H54 (cell line): ENCODE results near the gene CNTN4.

Experiments
- DNase-seq: peaks from one replicate; pipeline ENCODE4 v3.0.0; 2011; ENCODE audit warnings: low spot score, mixed read lengths; ENCODE audit not compliant: insufficient read length
- FAIRE-seq: peaks from 3 replicates; lab custom pipeline; 2011; peaks lifted over from hg19 to GRCh38; lab: Jason Lieb, UNC
- POLR2A ChIP-seq: IDR thresholded peaks from 2 replicates; pipeline ENCODE4 v1.6.1; 2011; ENCODE audit warnings: low read depth, mild to moderate bottlenecking, low read length

CNTN4 gene

DNA sequence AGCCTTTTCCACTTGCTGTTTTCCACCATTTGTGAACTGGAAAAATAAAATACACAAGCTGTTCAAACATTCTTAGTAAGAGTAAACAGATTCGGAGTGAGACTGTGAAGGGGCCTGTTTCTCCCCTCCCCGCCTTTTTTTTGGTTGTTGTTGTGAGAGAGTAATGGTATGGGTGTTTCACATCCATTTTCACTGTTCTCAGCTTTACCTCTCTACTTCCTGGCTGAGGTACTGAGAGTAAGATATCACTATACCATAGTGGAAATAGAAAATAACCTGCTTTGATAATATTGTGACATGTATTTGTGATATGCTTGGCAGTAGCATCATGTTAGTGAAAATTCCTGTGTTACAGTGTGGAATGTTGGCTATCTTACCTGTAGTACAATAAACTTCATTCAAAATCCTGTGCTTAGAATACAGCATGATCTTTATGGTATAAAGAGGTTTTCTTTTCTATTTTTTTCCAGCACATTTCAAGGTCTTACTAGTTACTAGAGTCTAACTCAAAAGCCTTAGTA lies 12.0 kb downstream of the CNTN4 start:
- no peak for DNase-seq
- TF ChIP-seq POLR2A: no peak
- FAIRE-seq: no peak

DNA sequence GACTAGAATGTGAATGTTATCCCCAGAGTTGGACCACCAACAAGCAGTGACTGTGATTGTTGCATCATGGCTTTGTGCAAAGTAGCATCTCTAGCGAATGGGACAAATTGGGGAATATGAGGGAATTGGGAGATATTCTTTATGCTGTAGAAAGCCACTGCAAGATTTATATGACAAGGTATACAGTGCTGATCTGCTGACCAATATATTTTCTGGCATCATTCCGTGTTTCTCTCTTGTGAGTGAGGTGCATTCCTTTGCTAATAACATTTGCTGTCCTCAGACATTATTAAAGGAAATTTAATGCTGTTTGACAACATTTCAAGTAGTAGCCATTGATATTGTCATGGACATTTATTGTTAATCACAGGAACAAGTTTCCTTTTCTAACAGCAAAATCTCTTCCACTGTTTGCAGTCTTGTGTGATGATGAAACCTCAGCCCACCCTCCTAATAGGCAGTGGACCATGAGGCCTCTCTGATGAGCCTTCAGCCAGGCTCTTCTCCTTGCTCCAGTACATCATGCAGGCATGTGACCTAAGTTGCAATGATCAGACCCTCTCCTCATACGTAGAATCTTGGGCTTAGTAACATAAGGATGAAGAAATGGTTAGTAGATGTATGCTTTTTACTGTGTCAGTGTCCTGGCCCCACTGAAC lies 16.1 kb downstream of the CNTN4 start:
- DNase-seq: no peak
- no peak for TF ChIP-seq POLR2A
- FAIRE-seq: no peak

DNA sequence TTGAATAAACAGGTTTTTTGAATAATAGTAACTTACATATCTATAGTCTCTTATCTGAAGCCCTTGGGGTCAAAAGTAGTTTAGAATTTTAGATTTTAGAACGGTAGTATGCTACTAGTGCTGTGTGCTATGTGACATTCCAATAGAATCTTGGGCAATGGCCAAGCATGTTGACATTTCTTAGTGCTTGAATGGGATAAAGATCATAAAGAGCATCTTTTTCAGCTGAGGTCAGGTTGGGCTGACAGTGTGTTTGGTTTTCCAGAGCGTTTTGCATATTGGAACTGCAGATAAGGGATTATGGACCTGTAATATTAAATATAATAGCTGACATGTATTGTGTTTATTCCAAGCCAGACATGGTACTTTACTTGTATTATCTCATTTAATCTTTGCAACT lies 32.1 kb downstream of the CNTN4 start:
- no peak for TF ChIP-seq POLR2A
- no peak for FAIRE-seq

DNA sequence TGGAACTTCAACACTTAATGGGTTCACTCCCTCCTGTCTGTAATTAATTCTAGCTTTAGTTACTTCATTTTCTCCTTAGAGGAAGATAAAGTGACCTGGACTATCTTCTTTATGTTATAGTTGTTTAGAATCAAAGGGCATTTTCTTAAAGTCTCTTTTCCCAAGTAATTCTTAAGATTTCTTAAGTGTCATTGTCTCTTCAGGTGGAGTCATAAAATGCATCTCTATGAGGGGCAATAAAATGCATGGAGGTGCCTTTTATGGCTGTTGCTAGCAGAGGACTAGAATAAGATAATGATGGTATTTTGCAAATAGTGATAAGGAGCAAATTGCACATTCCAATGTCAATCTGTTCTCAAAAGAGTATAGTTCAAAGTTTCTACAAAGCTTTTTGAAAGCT lies 34.5 kb downstream of the CNTN4 start:
- TF ChIP-seq POLR2A: no peak
- no peak for DNase-seq
- FAIRE-seq: no peak

More for the DNA sequence above, 32.1 kb downstream of the CNTN4 start:
- no peak for DNase-seq

DNA sequence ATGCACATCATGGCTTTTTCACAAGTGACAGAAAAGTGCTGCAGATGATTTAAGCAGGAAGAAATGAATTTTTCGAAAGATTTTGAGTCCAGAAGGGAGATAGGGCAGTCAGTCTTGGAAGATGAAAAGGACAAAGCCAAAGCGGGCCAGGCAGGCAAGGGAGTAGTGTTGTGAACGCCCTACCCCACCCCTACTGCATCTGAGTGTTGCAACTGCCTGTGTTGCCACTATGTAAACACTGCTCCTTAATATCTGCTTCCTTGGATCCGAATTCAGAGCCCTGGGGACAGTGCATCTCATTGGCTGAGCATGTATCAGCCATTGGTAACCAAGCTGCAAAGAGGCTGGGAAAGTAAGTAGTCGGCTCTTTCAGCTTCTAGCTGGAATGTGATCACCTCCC lies 39.0 kb downstream of the CNTN4 start:
- no peak for DNase-seq
- FAIRE-seq: no peak
- TF ChIP-seq POLR2A: no peak

DNA sequence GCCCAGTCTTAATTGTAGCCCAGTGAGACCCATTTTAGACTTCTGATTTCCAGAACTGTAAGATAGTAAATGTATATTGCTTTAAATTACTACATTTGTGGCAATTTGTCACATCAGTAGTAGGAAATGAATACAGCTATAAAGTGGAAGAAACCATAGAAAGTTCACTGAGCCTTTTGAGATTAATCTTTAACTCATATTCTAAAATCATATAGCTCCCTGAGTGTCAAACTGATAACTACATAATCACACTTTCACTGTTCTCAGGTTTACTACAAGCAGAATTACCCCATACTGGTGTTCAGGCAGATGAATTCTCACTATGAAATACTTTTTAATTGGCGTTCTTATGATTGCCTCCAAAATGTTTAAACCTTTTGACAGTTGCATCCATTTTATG lies 42.8 kb downstream of the CNTN4 start:
- FAIRE-seq (no peak), DNase-seq (no peak)
- no peak for TF ChIP-seq POLR2A

DNA sequence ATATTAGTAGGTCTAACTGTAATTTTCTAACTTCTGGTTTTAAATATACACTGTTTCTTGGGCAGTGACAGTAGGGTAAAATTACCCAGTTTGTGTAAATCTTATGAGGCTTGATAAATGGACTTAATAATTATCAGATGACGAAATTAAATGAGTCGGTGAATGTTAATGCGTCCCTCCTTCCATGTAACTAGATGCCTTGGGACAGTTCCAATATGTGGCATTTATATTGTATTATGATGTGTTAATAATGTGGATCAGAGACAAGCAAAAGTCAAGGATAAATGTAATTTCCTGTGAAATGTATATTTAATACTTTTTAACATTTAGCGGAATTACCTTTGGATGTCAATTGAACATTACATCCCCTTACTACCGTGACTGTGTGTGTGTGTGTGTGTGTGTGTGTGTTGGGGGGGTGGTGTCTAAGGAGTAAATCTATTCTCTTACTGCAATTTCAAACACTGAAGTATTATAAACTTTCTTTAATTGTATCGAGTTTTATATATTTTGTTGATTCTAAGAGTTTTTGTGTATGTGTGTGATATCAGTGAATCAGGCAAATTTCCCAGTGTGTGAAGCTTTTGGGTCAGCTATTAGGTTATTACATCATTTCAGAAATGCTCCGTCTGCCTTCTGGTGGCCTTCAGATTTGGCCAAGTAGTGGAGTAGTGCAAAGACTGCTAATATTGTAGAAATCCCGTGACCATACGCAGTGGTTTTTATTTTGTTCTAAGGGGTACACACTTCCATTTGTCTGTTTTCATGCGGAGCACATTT lies 50.1 kb downstream of the CNTN4 start:
- TF ChIP-seq POLR2A: no peak
- FAIRE-seq: no peak
- DNase-seq: no peak

DNA sequence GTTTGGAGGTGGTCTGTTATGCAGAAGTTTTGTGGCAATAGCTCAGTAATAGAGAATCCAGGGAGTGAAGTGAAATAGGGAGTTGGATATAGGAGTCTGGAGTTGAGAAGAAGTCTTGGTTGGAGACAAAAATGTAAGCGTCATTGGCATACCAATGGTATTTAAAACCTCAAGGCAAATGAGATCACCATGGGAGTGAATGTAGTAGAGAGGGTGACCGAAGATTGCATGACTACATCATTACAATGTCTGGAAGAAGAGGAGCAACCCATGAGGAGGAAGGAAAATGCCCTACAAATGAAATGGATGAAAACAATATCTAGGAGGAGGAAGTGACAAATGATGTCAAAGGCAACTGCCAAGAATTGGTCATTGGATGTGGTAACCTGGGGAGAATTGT lies 54.4 kb downstream of the CNTN4 start:
- no peak for FAIRE-seq
- no peak for TF ChIP-seq POLR2A
- DNase-seq: no peak

DNA sequence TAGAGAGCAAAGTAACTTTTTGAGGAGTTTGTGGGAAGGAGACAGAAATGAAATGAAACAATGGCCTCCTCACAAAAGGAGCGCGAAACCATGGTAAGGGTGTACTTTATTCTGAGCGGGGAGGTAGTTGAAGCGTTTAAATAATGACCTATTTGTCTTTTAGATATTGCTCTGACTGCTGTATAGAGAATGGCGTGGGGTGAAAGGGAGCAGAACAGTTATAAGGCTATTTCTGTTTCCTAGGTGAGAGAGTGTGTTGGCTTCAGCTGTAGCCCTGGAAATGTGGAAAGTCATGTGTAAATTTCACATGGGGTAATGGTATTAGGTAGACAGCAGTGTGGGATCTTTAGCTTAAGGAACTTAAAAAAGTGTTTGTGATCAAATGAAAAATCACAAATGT lies 54.9 kb downstream of the CNTN4 start:
- FAIRE-seq (no peak), DNase-seq (no peak)
- no peak for TF ChIP-seq POLR2A

DNA sequence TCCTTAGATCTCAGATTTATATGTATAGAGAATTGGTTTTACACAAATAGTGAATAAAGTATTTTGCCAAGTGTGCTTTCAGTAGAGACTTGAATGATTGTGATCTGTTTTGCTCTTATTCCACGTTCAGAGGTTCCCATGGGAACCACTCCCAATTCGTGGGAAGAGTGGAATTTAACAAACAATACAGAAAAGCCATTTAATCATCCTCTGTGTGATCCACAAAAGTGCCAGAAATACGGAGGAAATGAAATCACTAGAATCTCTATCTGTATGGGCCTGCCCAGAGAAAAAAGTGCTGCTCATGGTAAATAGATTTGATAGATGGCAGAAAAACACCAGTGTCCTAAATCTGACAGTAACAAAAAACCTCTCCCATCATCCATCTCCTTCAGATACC lies 56.0 kb downstream of the CNTN4 start:
- no peak for DNase-seq
- no peak for FAIRE-seq
- no peak for TF ChIP-seq POLR2A

DNA sequence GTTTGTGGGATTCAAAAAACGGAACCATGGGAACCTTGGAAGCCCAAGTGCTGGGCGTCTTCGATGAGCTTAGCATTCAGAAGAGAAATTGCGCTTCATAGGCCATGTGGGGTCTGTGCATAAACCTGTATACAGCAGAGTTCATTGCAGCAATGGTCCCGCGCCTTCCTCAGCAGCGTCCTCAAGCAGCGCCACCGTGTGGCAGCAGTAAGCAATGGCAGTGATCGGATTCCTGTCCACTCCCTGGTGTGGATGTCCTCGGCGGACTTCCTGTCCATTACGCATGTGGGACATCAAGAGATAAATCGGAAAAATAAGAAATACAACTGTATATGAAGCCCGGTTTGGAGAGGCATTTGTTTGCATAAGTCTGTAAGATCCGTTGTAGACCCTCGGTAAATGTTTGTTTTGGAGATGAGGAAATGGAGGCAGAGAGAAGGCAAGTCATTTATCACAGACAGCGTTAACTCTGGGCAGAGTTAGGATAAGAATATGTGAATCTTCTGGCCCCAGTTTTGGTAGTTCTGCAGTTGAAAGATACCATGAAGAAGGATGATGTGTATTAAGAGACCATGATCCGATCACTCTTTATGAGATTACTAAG lies 57.7 kb downstream of the CNTN4 start:
- no peak for TF ChIP-seq POLR2A
- peak; percentile 17 for DNase-seq
- peak; percentile 84 for FAIRE-seq

DNA sequence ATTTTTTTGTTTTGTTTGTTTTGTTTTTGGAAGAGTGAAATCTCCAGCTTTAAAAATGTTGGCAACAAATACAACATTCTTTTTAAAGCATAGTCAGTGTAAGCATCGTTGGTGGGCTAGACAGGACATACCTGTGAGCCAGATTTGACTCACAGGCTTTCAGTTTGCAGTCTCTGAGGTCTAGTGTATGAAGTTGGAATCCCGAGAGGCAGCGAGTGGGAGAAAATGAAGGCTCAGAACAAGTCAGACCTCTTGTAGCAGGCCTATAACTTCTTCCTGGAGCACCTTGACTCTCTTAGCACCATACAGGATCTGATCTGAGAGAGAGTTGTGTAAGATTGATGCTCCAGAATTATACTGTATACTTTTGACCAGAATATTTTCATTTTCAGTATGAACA lies 60.2 kb downstream of the CNTN4 start:
- no peak for TF ChIP-seq POLR2A
- FAIRE-seq (no peak), DNase-seq (no peak)

DNA sequence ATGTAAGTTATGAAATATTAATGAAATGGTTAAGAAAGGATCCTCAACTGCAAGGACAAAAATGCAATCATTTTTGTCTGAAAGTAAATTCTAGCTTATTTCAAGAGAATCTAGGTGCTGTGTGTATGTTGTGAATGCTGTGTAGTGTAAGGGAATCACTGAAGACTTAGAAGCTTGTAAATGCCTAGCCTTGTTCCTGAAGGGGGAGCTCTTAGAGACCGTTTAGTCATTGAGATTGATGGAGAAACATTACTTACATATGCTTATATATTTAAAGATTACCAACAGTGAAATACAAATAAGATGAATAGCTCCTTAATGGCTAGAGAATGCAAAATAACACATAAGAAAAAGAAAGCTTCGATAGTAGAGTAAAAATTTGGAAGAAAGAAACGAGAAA lies 67.9 kb downstream of the CNTN4 start:
- no peak for FAIRE-seq
- no peak for DNase-seq
- TF ChIP-seq POLR2A: no peak

DNA sequence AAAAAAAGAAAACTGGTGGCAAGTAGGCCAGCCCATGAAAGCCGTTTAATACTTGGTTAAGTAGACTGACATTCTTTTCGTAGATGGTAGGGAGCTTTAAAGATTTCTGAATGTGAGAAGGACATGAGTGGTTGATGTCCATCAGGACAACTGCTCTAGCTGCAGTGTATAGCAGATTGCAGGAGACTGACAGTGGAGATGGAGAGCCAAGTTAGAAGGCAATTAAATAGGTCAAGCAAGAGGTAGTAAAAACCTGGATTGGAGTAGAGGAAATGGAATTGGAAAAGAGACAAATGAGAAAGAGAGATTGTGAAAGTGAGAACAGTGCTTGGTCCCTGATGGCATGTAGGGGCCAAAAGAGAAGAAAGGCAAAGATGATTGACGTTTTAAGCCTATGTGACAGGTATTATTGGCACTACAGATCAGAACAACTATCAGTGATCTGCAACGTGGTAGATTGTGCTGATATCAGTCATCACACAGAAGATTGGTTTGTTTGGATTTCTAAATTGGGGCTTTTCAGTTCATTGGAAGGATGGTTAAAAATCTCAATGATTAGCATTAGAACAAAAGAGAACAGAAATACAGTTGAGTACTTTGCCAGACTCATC lies 74.0 kb downstream of the CNTN4 start:
- DNase-seq (no peak), FAIRE-seq (no peak)
- no peak for TF ChIP-seq POLR2A
